Mammary epithelial cell (primary cell): Measurements from ENCODE around the gene CBX5.

ENCODE experiments used
- CTCF ChIP-seq, 2 donors: IDR thresholded peaks in 1 of 2; conservative IDR thresholded peaks in 1 of 2; 2 replicates each; pipeline ENCODE4 v1.5.1; 2011 to 2012; ENCODE audit warnings: inconsistent platforms in 2 of 2, low read length in 2 of 2, mild to moderate bottlenecking in 2 of 2, control low read depth in 1 of 2, low read depth in 1 of 2; ENCODE audit not compliant: insufficient read depth in 1 of 2; ENCODE audit errors: extremely low read depth in 1 of 2
- EZH2 ChIP-seq: IDR thresholded peaks from 2 replicates; pipeline ENCODE4 v1.6.1; 2012; ENCODE audit warnings: low read length, inconsistent platforms, borderline replicate concordance

DNA sequence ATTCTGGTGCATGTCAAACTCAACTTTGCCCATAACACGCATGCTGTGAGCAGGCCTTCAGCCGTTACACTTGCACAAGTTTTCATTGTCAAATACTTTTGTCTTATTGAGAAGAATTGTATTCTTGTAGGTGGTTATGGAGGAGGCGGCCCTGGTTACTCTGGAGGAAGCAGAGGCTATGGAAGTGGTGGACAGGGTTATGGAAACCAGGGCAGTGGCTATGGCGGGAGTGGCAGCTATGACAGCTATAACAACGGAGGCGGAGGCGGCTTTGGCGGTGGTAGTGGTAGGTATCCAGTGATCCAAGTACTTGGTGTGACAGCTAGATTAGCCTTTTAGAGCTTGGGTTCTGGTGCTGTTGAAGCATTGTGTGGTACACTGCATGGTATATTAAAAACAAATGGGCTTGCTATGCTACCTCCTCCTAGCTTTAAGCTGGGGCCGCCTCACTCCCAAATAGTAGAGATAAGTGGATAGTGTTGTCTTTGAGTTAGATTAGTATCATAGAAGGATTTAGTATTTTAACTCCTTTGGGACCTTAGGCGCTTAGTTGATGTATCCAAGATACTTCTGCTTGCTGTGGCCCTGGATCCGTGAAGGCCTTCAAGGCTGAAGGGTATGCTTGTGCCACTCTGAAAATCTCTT, 3.1 kb upstream of the CBX5 start:
- TF ChIP-seq EZH2: no peak
- no peak for TF ChIP-seq CTCF (conservative IDR thresholded peaks at IDR 0.05 in 1 of 2, IDR thresholded peaks at IDR 0.05 in 1 of 2; ENCODE audit: extremely low read depth in 1 of 2, insufficient read depth in 1 of 2, low read depth in 1 of 2, low read length in 2 of 2)
